Brain microvascular endothelial cell (primary cell): Measurements from ENCODE around the gene WFDC8.
A peak's percentile ranks its signal among the peaks of the same experiment; 100 is the strongest.
"Not testable (repeated sequence)": the region's sequence is repeated elsewhere in the genome, so short reads cannot be mapped to it uniquely, and the experiment has no call there.

Source experiments
- DNase-seq: peaks from one replicate; pipeline ENCODE4 v3.0.0-alpha.2; 2020
- H3K27ac ChIP-seq: fragments of 250-450 bp; sonication (Bioruptor Pico); 2 replicates; pipeline ENCODE4 v1.5.1; 2020; ENCODE audit warnings: mild to moderate bottlenecking, moderate library complexity
- H3K27me3 ChIP-seq: fragments of 250-450 bp; sonication (Bioruptor Pico); replicated peaks from 2 replicates; pipeline ENCODE4 v1.5.1; 2020; ENCODE audit warnings: mild to moderate bottlenecking
- H3K36me3 ChIP-seq: fragments of 250-450 bp; sonication (Bioruptor Pico); replicated peaks from 2 replicates; pipeline ENCODE4 v1.5.1; 2020; ENCODE audit warnings: mild to moderate bottlenecking
- H3K4me3 ChIP-seq: 2 replicates; pipeline ENCODE4 v1.5.1; 2011; ENCODE audit warnings: low read depth, mild to moderate bottlenecking, control low read depth, low read length, moderate library complexity
- in situ Hi-C: cut with HindIII; loops from 2 replicates; pipeline ENCODE4 v1.10.0; 2017; ENCODE audit warnings: low sequenced_read_pairs, low pct_ligation_motif_present
- TF ChIP-seq, protein P1 (sequence below): IDR thresholded peaks from 2 replicates; pipeline ENCODE4 v1.5.1; 2011; ENCODE audit warnings: low read depth, mild to moderate bottlenecking, moderate library complexity, low read length, control low read depth, inconsistent platforms; ENCODE audit errors: missing control alignments

The WFDC8 gene

DNA sequence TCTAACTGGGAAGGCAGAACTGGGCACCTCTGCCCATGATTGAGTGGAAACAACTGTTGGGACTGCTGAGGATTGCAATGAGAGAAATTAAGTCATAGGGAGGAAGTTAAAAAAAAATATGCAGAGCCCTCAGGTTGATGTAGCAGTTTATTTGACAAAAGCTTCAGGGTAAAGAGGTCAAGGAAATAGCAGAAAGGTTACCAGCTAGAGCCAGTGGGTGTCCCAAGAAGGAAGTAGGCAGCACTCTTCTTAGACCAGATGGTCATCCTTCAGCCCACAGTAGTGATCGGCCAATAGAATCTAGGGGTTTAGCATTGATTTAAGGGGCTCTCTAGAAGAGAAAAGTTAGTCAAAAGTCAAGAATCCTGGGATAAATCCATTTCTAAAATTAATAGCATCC lies 28.7 kb upstream of the WFDC8 start:
- H3K36me3 ChIP-seq: no peaks in the 10 kb centered on the region
- in situ Hi-C loops: no loop called here
- DNase-seq: no peak
- no peak overlapping the region for H3K4me3 ChIP-seq
- H3K27me3 ChIP-seq: no peaks in the 10 kb centered on the region
- no peak overlapping the region for H3K27ac ChIP-seq
- TF ChIP-seq, protein P1, sequence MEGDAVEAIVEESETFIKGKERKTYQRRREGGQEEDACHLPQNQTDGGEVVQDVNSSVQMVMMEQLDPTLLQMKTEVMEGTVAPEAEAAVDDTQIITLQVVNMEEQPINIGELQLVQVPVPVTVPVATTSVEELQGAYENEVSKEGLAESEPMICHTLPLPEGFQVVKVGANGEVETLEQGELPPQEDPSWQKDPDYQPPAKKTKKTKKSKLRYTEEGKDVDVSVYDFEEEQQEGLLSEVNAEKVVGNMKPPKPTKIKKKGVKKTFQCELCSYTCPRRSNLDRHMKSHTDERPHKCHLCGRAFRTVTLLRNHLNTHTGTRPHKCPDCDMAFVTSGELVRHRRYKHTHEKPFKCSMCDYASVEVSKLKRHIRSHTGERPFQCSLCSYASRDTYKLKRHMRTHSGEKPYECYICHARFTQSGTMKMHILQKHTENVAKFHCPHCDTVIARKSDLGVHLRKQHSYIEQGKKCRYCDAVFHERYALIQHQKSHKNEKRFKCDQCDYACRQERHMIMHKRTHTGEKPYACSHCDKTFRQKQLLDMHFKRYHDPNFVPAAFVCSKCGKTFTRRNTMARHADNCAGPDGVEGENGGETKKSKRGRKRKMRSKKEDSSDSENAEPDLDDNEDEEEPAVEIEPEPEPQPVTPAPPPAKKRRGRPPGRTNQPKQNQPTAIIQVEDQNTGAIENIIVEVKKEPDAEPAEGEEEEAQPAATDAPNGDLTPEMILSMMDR: no peak

DNA sequence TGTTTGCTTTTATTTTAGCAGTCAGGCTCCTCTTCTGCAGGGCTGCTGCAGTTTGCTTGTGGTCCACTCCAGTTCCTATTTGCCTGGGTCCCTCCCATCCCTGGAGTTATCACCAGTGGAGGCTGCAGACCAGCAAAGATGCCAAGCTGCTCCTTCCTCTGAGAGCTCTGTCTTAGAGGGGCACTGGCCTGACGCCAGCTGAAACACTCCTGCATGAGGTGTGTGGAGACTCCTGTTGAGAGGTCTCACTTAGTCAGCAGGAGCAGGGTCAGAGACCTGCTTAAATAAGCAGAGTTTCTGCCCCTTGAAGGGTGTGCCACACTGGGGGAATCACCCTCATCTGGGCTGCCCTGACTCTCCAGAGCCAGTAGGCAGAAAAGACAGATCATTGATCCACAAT lies 16.2 kb upstream of the WFDC8 start:
- in situ Hi-C loops: no loop called here
- TF ChIP-seq, protein P1: no peak
- no peaks in the 10 kb centered on the region for H3K36me3 ChIP-seq
- no peak for DNase-seq
- no peaks in the 10 kb centered on the region for H3K27me3 ChIP-seq
- no peak overlapping the region for H3K27ac ChIP-seq
- H3K4me3 ChIP-seq: no peak overlapping the region

DNA sequence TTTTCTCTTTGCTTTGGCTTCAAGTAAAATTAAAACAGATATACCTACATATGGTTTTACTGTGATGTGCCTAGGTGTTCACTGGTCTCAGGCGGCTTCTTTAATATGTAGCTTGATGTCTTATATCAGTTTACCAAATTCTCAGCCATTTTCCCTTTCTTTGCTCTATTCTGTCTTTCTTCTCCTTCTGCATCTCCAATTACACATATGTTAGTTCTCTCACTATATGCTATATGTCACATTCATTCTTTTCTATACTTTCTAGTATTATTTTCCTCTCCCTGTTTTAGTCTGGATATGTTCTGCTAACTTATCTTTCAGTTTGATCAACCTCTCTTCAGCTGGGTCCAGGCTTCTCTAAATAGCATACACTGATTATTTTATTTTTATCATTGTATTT lies 14.4 kb upstream of the WFDC8 start:
- DNase-seq: no peak

DNA sequence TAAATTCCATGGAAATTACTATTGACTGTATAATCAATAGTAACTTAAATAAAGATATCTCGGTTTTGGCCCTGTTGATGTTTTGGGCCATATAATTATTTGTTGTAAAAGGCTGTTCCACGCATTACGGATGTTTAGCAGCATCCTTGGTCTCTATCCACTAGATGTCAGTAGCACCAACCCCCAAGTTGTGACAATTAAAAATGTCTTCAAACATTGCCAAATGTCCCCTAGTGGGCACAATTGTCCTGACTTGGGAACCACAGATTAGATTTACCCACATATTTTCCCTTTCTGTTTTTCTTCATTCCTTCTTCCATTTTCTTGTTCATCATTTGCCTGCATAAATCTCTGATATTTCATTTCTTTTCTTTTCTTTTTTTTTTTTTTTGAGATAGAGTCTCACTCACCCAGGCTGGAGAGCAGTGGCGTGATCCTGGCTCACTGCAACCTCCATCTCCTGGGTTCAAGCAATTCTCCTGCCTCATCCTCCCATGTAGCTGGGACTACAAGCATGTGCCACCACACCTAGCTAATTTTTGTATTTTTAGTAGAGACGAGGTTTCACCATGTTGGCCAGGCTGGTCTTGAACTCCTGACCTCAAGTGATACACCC lies 13.6 kb upstream of the WFDC8 start:
- no peak overlapping the region for H3K4me3 ChIP-seq
- TF ChIP-seq, protein P1: peak; percentile 79
- H3K27me3 ChIP-seq: no peaks in the 10 kb centered on the region
- DNase-seq: peak; percentile 32
- no peaks in the 10 kb centered on the region for H3K36me3 ChIP-seq
- in situ Hi-C loops: no loop called here
- no peak overlapping the region for H3K27ac ChIP-seq

More for the DNA sequence above, 14.4 kb upstream of the WFDC8 start:
- Histone ChIP-seq H3K4me3 (no peak overlapping the region), H3K27me3 (no peaks in the 10 kb centered on the region), H3K36me3 (no peaks in the 10 kb centered on the region), H3K27ac (no peak overlapping the region)
- in situ Hi-C loops: no loop called here
- TF ChIP-seq, protein P1: no peak

DNA sequence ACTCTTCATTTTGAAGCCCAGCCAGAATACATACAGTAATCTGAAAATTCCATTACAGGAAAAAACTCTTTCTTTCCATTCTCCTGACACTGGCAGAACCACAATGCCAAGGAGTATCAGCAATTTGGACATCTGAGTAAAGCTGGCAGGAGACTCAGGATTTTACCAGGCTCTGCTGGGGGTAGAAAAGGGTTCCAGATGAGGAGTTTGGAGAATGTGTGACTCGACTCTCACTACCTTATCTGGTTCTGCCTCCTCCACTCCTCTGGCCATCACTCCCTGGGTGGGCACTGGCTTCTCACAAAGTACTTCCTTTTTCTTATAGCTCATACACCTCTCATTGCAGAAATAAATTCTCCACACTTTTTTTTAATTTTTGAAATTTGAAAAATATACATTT lies 10.6 kb upstream of the WFDC8 start:
- DNase-seq: no peak
- no peaks in the 10 kb centered on the region for H3K27me3 ChIP-seq
- in situ Hi-C loops: no loop called here
- H3K36me3 ChIP-seq: no peaks in the 10 kb centered on the region
- H3K27ac ChIP-seq: no peak overlapping the region
- TF ChIP-seq, protein P1: no peak
- no peak overlapping the region for H3K4me3 ChIP-seq

DNA sequence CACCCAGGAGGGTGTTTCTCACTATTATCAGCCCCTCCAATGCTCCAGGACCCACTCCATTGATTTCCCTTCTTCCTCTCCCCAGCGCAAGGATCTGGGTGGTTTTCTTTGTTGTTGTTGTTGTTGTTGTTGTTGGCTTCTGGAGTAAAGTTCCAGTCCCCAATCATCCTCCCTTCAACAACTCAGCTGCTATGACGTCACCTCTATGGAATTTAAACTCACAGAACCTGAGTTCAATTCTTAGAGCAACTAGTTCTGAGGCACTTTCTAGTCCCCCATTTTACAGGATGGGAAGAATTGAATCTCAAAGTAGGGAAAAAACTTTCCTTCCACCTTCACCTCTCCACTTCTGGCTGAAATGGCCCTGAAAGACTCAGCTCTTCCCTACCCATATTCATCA lies 9.7 kb upstream of the WFDC8 start:
- Histone ChIP-seq H3K4me3 (no peak overlapping the region), H3K27me3 (no peaks in the 10 kb centered on the region), H3K27ac (no peak overlapping the region), H3K36me3 (no peaks in the 10 kb centered on the region)
- TF ChIP-seq, protein P1: no peak
- in situ Hi-C loops: no loop called here
- DNase-seq: no peak

DNA sequence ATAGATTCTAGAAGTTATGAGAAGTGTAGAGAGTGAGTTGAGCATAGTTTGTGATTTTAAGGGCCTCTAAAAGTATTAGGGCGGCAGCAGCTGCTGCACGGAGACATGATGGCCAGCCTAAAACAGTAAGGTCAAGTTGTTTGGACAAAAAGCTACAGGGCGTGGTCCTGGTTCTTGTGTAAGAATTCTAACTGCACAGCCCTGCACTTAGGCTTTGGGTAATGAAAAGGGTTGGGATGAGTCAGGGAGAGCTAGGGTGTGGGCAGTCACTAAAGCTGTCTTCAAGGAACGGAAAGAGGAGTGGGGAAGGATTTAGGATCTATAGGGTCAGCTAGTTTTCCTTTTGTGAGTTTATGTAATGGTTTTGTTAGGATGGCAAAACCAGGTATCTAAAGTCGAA lies 6.9 kb upstream of the WFDC8 start:
- H3K4me3 ChIP-seq, H3K27ac ChIP-seq, H3K36me3 ChIP-seq, DNase-seq, in situ Hi-C loops, H3K27me3 ChIP-seq: not testable (repeated sequence)

DNA sequence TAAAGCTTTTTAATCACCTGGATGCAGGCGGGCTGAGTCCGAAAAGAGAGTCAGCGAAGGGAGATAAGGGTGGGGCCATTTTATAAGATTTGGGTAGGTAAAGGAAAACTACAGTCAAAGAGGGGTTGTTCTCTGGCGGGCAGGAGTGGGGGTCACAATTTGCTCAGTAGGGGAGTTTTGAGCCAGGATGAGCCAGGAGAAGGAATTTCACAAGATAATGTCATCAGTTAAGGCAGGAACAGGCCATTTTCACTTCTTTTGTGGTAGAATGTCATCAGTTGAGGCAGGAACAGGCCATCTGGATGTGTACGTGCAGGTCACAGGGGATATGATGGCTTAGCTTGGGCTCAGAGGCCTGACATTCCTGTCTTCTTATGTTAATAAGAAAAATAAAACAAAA lies 5.2 kb upstream of the WFDC8 start:
- H3K36me3 ChIP-seq, H3K27ac ChIP-seq, in situ Hi-C loops, H3K27me3 ChIP-seq, DNase-seq, H3K4me3 ChIP-seq: not testable (repeated sequence)
